ENCODE results near the gene CACNA1D. TPM values are rescaled to one million over a fixed set of nuclear protein-coding genes. Genes with fewer than 3 reads are reported as not detected.
A peak's percentile ranks its signal among the peaks of the same experiment; 100 is the strongest.

The CACNA1D gene
- total RNA-seq, 4 donors from 2014 or later = 12.7 to 98.9 (median 25.0) TPM

DNA sequence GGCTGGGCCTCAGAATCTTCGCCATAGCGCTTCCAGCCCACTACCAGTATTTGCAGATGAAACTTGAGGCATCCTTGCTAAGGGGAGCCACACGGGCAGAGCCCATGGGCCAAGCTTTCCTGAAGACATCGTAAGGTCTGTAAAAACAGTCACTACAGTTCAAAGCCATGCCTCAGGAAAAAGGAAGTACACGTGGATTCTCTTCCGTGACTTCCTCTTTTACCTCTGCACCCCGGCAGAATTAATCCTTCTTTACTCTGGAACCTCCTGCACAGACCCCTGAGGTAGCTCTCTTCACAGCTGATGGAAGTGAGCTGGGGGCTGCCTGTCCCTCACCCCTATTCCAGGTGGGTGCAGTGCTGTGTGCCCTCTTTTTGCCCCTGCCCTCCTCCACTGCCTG, 222.6 kb downstream of the CACNA1D start:
- 76 to 84% methylated on average over 7 of the region's 7 CpGs for WGBS, 2 donors (ENCODE audit: low coverage in 1 of 2)
- Histone ChIP-seq H3K27ac (no peak overlapping the region), H3K27me3 (no peaks in the 10 kb centered on the region), H3K36me3 (no peaks in the 10 kb centered on the region), H3K9me3 (no peaks in the 10 kb centered on the region), H3K4me3 (no peak overlapping the region), H3K4me1 (no peaks in the 10 kb centered on the region)
- intact Hi-C loops (cut with DNase I; ENCODE audit: low total_unique reads) = no loop called here
- in situ Hi-C loops (cut with MboI; ENCODE audit: low pct_ligation_motif_present in 1 of 4, low pct_unique_long_range_greater_than_20kb in 1 of 4, low sequenced_read_pairs in 3 of 4) = loop anchor here in 3 of 4 donors (10.0 to 25.0 kb wide), 3 partner anchors 342 to 605 kb away; no protein-coding TSS in a partner anchor
- TF ChIP-seq CTCF (IDR thresholded peaks at IDR 0.05) = no peak
- TF ChIP-seq POLR2AphosphoS5 (IDR thresholded peaks at IDR 0.05) = no peak
- TF ChIP-seq POLR2A (IDR thresholded peaks at IDR 0.05) = no peak
- TF ChIP-seq EP300 (IDR thresholded peaks at IDR 0.05; ENCODE audit: low read depth) = no peak
- no peak for DNase-seq

DNA sequence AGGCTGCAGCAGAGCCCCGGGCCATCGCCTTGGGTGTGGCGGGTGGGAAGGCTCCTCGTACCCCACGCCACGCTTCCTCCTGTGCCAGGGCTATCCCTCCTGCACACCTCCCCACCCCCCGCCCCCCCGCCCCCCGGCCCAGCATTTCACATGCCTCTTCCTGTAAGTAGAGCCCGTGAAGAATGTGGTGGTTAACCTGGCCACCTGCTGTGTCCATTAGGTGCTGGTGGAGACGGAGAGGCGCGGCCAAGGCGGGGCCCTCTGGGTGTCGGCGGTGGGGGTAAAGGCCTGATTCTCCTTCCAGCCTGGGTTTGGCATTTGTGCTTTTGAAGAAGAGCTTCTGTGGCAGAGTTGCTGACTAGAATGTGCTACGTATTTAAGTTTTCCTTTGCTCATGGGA, 224.1 kb downstream of the CACNA1D start:
- no peak for TF ChIP-seq CTCF (IDR thresholded peaks at IDR 0.05)
- no peak for TF ChIP-seq EP300 (IDR thresholded peaks at IDR 0.05; ENCODE audit: low read depth)
- no peak for TF ChIP-seq POLR2A (IDR thresholded peaks at IDR 0.05)
- TF ChIP-seq POLR2AphosphoS5 (IDR thresholded peaks at IDR 0.05) = no peak
- 86% methylated on average over 15 of the region's 17 CpGs; no CpG with 5 or more reads in 1 of the 2 donors for WGBS, 2 donors (ENCODE audit: low coverage in 1 of 2)
- no peak overlapping the region for H3K27ac ChIP-seq
- H3K27me3 ChIP-seq = no peaks in the 10 kb centered on the region
- in situ Hi-C loops (cut with MboI; ENCODE audit: low pct_ligation_motif_present in 1 of 4, low pct_unique_long_range_greater_than_20kb in 1 of 4, low sequenced_read_pairs in 3 of 4) (loop anchor here in 3 of 4 donors (10.0 to 25.0 kb wide), 3 partner anchors 344 to 606 kb away; no protein-coding TSS in a partner anchor), intact Hi-C loops (cut with DNase I; ENCODE audit: low total_unique reads) (no loop called here)
- no peaks in the 10 kb centered on the region for H3K9me3 ChIP-seq
- no peaks in the 10 kb centered on the region for H3K4me1 ChIP-seq
- H3K4me3 ChIP-seq = no peak overlapping the region
- DNase-seq = peak; percentile 18
- no peaks in the 10 kb centered on the region for H3K36me3 ChIP-seq

DNA sequence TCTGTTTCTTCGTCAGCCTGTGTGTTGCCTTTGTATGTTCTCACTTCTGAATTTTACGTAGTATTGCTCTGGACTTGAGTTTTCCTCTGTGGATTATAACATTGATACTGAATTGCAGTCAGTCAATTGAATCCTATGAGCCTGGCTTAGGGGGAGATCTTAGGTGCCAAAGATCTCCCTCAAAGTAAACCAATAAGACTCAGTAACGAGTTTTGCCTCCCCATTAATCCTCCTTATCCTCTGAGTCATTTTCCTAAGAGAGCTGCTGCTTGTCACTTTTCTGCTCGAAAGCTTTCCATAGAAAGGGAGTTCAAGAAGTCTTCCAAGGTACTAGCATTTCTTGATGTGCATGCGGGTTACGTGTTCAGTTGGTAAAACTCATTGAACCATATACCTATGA, 225.4 kb downstream of the CACNA1D start:
- no peaks in the 10 kb centered on the region for H3K27me3 ChIP-seq
- no peak for TF ChIP-seq POLR2AphosphoS5 (IDR thresholded peaks at IDR 0.05)
- TF ChIP-seq POLR2A (IDR thresholded peaks at IDR 0.05) = no peak
- TF ChIP-seq CTCF (IDR thresholded peaks at IDR 0.05) = no peak
- no peak for TF ChIP-seq EP300 (IDR thresholded peaks at IDR 0.05; ENCODE audit: low read depth)
- no peak for DNase-seq
- H3K27ac ChIP-seq = no peak overlapping the region
- H3K4me3 ChIP-seq = no peak overlapping the region
- intact Hi-C loops (cut with DNase I; ENCODE audit: low total_unique reads) (no loop called here), in situ Hi-C loops (cut with MboI; ENCODE audit: low pct_ligation_motif_present in 1 of 4, low pct_unique_long_range_greater_than_20kb in 1 of 4, low sequenced_read_pairs in 3 of 4) (loop anchor here in 3 of 4 donors (10.0 to 25.0 kb wide), 3 partner anchors 345 to 607 kb away; no protein-coding TSS in a partner anchor)
- no peaks in the 10 kb centered on the region for H3K9me3 ChIP-seq
- WGBS, 2 donors (ENCODE audit: low coverage in 1 of 2) = 78 to 86% methylated on average over 6 of the region's 6 CpGs
- H3K36me3 ChIP-seq = no peaks in the 10 kb centered on the region
- no peaks in the 10 kb centered on the region for H3K4me1 ChIP-seq

- in situ Hi-C loops (cut with MboI; ENCODE audit: low pct_ligation_motif_present in 1 of 4, low pct_unique_long_range_greater_than_20kb in 1 of 4, low sequenced_read_pairs in 3 of 4) (loop anchor here in 1 of 4 donors (25.0 kb wide), 1 partner anchor 609 kb away; no protein-coding TSS in a partner anchor), intact Hi-C loops (cut with DNase I; ENCODE audit: low total_unique reads) (no loop called here)
- Histone ChIP-seq H3K9me3 (no peaks in the 10 kb centered on the region), H3K27ac (no peak overlapping the region), H3K4me1 (no peaks in the 10 kb centered on the region), H3K36me3 (no peaks in the 10 kb centered on the region), H3K27me3 (no peaks in the 10 kb centered on the region), H3K4me3 (no peak overlapping the region)
- WGBS, 2 donors (ENCODE audit: low coverage in 1 of 2) = 67 to 69% methylated on average over 3 to 6 of the region's 6 CpGs
- no peak for DNase-seq
- TF ChIP-seq POLR2A (IDR thresholded peaks at IDR 0.05) = no peak
- TF ChIP-seq EP300 (IDR thresholded peaks at IDR 0.05; ENCODE audit: low read depth) = no peak
- TF ChIP-seq CTCF (IDR thresholded peaks at IDR 0.05) = no peak
- no peak for TF ChIP-seq POLR2AphosphoS5 (IDR thresholded peaks at IDR 0.05)
Measured at GRCh38 chr3:53721187-53722119, 227.0 kb downstream of the CACNA1D start.
